CD4-positive, alpha-beta T cell treated with Interleukin-4 for 1 hour (primary cell): ENCODE measurements around the gene COA4.

Experiments
- DNase-seq, 2 donors: peaks; one replicate each; pipeline ENCODE4 v3.0.0-alpha.2; 2020 to 2022

Gene COA4

GRCh38 chr11:73862986-73863385, 13.7 kb downstream of the COA4 start:
- no peak for DNase-seq

GRCh38 chr11:73860202-73860601, 16.4 kb downstream of the COA4 start:
- DNase-seq, result no peak

GRCh38 chr11:73859671-73860070, 17.0 kb downstream of the COA4 start:
- no peak for DNase-seq

- DNase-seq, result no peak
These were observed 20.5 kb downstream of the COA4 start for GRCh38 chr11:73856031-73856567.

GRCh38 chr11:73854680-73855079, 22.0 kb downstream of the COA4 start:
- DNase-seq, result no peak

- no peak for DNase-seq
These were observed 24.6 kb downstream of the COA4 start for GRCh38 chr11:73852049-73852448.

GRCh38 chr11:73851046-73851764, 25.4 kb downstream of the COA4 start:
- DNase-seq, result no peak

GRCh38 chr11:73839123-73839457, 37.6 kb downstream of the COA4 start:
- no peak for DNase-seq

GRCh38 chr11:73838443-73839122, 38.1 kb downstream of the COA4 start:
- no peak for DNase-seq

GRCh38 chr11:73833067-73833466, 43.6 kb downstream of the COA4 start:
- no peak for DNase-seq

- no peak for DNase-seq
These were observed 46.4 kb downstream of the COA4 start for GRCh38 chr11:73830261-73830660.
